IPS-18a (cell line): ENCODE measurements around the gene CLTCL1.
A peak's percentile ranks its signal among the peaks of the same experiment; 100 is the strongest.

Experiments
- H3K27ac ChIP-seq: one replicate; pipeline ENCODE4 v1.5.1; 2013; ENCODE audit warnings: low read length
- H3K27me3 ChIP-seq: one replicate; pipeline ENCODE4 v1.6.1; 2013; ENCODE audit warnings: mild to moderate bottlenecking, low read length; ENCODE audit not compliant: control insufficient read depth, insufficient read depth
- H3K36me3 ChIP-seq: one replicate; pipeline ENCODE4 v1.6.1; 2013; ENCODE audit warnings: low read depth, low read length; ENCODE audit not compliant: control insufficient read depth
- H3K4me1 ChIP-seq: one replicate; pipeline ENCODE4 v1.6.1; 2013; ENCODE audit warnings: low read depth, low read length; ENCODE audit not compliant: control insufficient read depth
- H3K4me3 ChIP-seq: one replicate; pipeline ENCODE4 v1.5.1; 2013; ENCODE audit warnings: low read length
- H3K9ac ChIP-seq: one replicate; pipeline ENCODE4 v1.6.1; 2013; ENCODE audit warnings: mild to moderate bottlenecking, low read length, moderate library complexity
- H3K9me3 ChIP-seq: one replicate; pipeline ENCODE4 v1.6.1; 2013; ENCODE audit warnings: low read depth, low read length; ENCODE audit not compliant: control insufficient read depth

The CLTCL1 gene

GRCh38 chr22:19184276-19184997 lies 107.1 kb downstream of the CLTCL1 start:
- H3K9me3 ChIP-seq, result no peaks in the 10 kb centered on the region
- H3K36me3 ChIP-seq, result no peaks in the 10 kb centered on the region
- no peak overlapping the region for H3K27ac ChIP-seq
- no peaks in the 10 kb centered on the region for H3K27me3 ChIP-seq
- no peaks in the 10 kb centered on the region for H3K4me1 ChIP-seq
- H3K9ac ChIP-seq, result no peak overlapping the region
- H3K4me3 ChIP-seq, result no peak overlapping the region

GRCh38 chr22:19183216-19183615 lies 108.3 kb downstream of the CLTCL1 start:
- H3K9me3 ChIP-seq, result no peaks in the 10 kb centered on the region
- H3K4me1 ChIP-seq, result no peaks in the 10 kb centered on the region
- H3K36me3 ChIP-seq, result no peaks in the 10 kb centered on the region
- H3K27ac ChIP-seq, result no peak overlapping the region
- H3K27me3 ChIP-seq, result no peaks in the 10 kb centered on the region
- H3K9ac ChIP-seq, result no peak overlapping the region
- no peak overlapping the region for H3K4me3 ChIP-seq

- no peak overlapping the region for H3K4me3 ChIP-seq
- no peaks in the 10 kb centered on the region for H3K27me3 ChIP-seq
- no peaks in the 10 kb centered on the region for H3K36me3 ChIP-seq
- no peak overlapping the region for H3K27ac ChIP-seq
- no peaks in the 10 kb centered on the region for H3K9me3 ChIP-seq
- H3K9ac ChIP-seq, result no peak overlapping the region
- no peaks in the 10 kb centered on the region for H3K4me1 ChIP-seq
Measured at GRCh38 chr22:19182472-19183157, 108.9 kb downstream of the CLTCL1 start.

GRCh38 chr22:19181786-19182471 lies 109.6 kb downstream of the CLTCL1 start:
- H3K4me1 ChIP-seq, result no peaks in the 10 kb centered on the region
- H3K9ac ChIP-seq, result no peak overlapping the region
- no peak overlapping the region for H3K4me3 ChIP-seq
- no peaks in the 10 kb centered on the region for H3K27me3 ChIP-seq
- H3K36me3 ChIP-seq, result no peaks in the 10 kb centered on the region
- H3K27ac ChIP-seq, result no peak overlapping the region
- no peaks in the 10 kb centered on the region for H3K9me3 ChIP-seq

- no peak overlapping the region for H3K27ac ChIP-seq
- no peaks in the 10 kb centered on the region for H3K27me3 ChIP-seq
- H3K4me1 ChIP-seq, result peaks cover 7% of the 10 kb centered on the region
- no peaks in the 10 kb centered on the region for H3K9me3 ChIP-seq
- H3K4me3 ChIP-seq, result no peak overlapping the region
- no peak overlapping the region for H3K9ac ChIP-seq
- H3K36me3 ChIP-seq, result peaks cover under 1% of the 10 kb centered on the region
Measured at GRCh38 chr22:19180740-19181410, 110.6 kb downstream of the CLTCL1 start.

- Histone ChIP-seq H3K9me3 (no peaks in the 10 kb centered on the region), H3K4me3 (no peak overlapping the region), H3K4me1 (peaks cover 7% of the 10 kb centered on the region), H3K27me3 (no peaks in the 10 kb centered on the region), H3K27ac (no peak overlapping the region), H3K36me3 (peaks cover 4% of the 10 kb centered on the region), H3K9ac (no peak overlapping the region)
Measured at GRCh38 chr22:19180234-19180633, 111.3 kb downstream of the CLTCL1 start.

GRCh38 chr22:19179497-19180048 lies 111.9 kb downstream of the CLTCL1 start:
- Histone ChIP-seq H3K9me3 (no peaks in the 10 kb centered on the region), H3K9ac (peak overlapping the region; percentile 64), H3K27ac (no peak overlapping the region), H3K36me3 (peaks cover 4% of the 10 kb centered on the region), H3K27me3 (no peaks in the 10 kb centered on the region), H3K4me3 (peak overlapping the region; percentile 82), H3K4me1 (peaks cover 9% of the 10 kb centered on the region)

- Histone ChIP-seq H3K4me3 (peak within 1 kb of the TSS; percentile 82), H3K27me3 (no peaks in the 10 kb centered on the region), H3K9ac (peak within 1 kb of the TSS; percentile 64), H3K27ac (no peak within 1 kb of the TSS), H3K9me3 (no peaks in the 10 kb centered on the region), H3K4me1 (peaks cover 11% of the 10 kb centered on the region), H3K36me3 (peaks cover 6% of the 10 kb centered on the region)
Measured at GRCh38 chr22:19178657-19179496, 112.6 kb downstream of the CLTCL1 start, which contains the start of gene SLC25A1. Gene SLC25A1, minus strand, starts transcription at chr22:19178736. Its CDS starts 63 bp downstream, at chr22:19178673.

GRCh38 chr22:19178065-19178656 lies 113.4 kb downstream of the CLTCL1 start:
- Histone ChIP-seq H3K4me3 (peak overlapping the region; percentile 65), H3K27me3 (no peaks in the 10 kb centered on the region), H3K9ac (peak overlapping the region; percentile 62), H3K36me3 (peaks cover 10% of the 10 kb centered on the region), H3K4me1 (peaks cover 11% of the 10 kb centered on the region), H3K27ac (no peak overlapping the region), H3K9me3 (no peaks in the 10 kb centered on the region)
